Parathyroid adenoma (tissue), 2 donors: ENCODE results near the gene ONECUT3.
A peak's percentile ranks its signal among the peaks of the same experiment; 100 is the strongest.

Experiments
- H2AFZ ChIP-seq: fragments of 300-600 bp; sonication (generic); one replicate; pipeline ENCODE4 v1.7.0; 2017; ENCODE audit warnings: antibody characterized with exemption, mild to moderate bottlenecking
- H3K27ac ChIP-seq: fragments of 300-600 bp; sonication (generic); one replicate; pipeline ENCODE4 v1.7.0; 2017
- H3K27me3 ChIP-seq: fragments of 300-600 bp; sonication (generic); one replicate; pipeline ENCODE4 v1.7.0; 2017; ENCODE audit warnings: low read length; ENCODE audit not compliant: control insufficient read depth, insufficient read depth
- H3K36me3 ChIP-seq: fragments of 300-600 bp; sonication (generic); one replicate; pipeline ENCODE4 v1.7.0; 2017; ENCODE audit warnings: low read length; ENCODE audit not compliant: control insufficient read depth, insufficient read depth
- H3K4me1 ChIP-seq: fragments of 300-600 bp; sonication (generic); one replicate; pipeline ENCODE4 v1.7.0; 2017; ENCODE audit warnings: control low read depth
- H3K4me2 ChIP-seq: fragments of 300-600 bp; sonication (generic); one replicate; pipeline ENCODE4 v1.7.0; 2017; ENCODE audit warnings: low read length
- H3K4me3 ChIP-seq: fragments of 300-600 bp; sonication (generic); one replicate; pipeline ENCODE4 v1.7.0; 2017; ENCODE audit warnings: low read depth, low read length
- H3K79me2 ChIP-seq: fragments of 300-600 bp; sonication (generic); one replicate; pipeline ENCODE4 v1.7.0; 2017; ENCODE audit warnings: control low read depth
- H3K9ac ChIP-seq: fragments of 300-600 bp; sonication (generic); one replicate; pipeline ENCODE4 v1.7.0; 2017; ENCODE audit warnings: mild to moderate bottlenecking
- H3K9me3 ChIP-seq: fragments of 300-600 bp; sonication (generic); one replicate; pipeline ENCODE4 v1.7.0; 2017; ENCODE audit warnings: low read length; ENCODE audit not compliant: control insufficient read depth
- TF ChIP-seq, protein P1 (sequence below): fragments of 300-600 bp; sonication (generic); IDR thresholded peaks from one replicate; pipeline ENCODE4 v1.7.0; 2017; ENCODE audit warnings: antibody characterized with exemption, mild to moderate bottlenecking
- donor health status: primary hyperparathyroidism.

Gene ONECUT3

DNA sequence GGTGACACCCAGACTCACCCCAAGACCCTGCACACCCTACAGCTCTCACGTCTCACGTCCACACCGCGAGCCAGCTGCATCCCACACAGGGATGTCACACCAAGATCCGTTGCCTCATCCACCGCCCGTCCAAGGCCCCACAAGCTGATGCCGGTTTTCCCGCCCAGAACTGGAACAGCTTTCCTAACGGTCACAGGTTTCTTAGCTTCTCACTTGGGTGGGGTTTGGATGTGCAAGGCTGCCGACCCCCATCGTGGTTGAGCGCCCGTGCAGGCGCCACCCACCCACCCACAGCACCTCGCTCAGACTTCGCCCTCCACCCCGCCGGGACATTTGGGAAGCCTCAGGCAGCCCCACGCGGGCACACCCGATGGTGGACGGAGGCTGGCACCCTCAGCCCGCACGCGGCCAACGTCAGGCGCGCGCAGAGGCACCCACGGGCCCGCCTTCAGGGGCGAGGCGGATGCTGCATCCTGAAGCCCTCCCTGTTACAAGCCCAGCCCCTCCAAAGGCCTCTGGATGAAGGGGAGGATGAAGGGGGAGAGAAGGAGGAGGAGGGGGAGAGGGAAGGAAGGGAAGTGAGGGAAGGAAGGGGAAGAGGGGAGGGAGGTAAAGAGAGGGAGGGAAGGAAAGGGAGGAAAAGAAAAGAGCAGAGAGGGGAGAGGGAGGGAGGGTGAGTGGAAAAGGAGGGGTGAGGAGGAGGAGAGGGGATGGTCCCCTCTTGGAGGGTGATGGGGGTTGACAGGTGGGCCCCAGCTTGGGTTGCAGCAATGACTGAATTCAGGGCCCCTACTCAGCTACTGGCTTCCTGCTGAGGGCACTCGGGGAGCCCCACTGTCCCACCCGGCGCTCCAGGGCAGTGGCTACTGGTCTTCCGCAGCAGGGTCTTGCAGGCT lies 12.8 kb downstream of the ONECUT3 start:
- H2AFZ ChIP-seq = no peak overlapping the region

DNA sequence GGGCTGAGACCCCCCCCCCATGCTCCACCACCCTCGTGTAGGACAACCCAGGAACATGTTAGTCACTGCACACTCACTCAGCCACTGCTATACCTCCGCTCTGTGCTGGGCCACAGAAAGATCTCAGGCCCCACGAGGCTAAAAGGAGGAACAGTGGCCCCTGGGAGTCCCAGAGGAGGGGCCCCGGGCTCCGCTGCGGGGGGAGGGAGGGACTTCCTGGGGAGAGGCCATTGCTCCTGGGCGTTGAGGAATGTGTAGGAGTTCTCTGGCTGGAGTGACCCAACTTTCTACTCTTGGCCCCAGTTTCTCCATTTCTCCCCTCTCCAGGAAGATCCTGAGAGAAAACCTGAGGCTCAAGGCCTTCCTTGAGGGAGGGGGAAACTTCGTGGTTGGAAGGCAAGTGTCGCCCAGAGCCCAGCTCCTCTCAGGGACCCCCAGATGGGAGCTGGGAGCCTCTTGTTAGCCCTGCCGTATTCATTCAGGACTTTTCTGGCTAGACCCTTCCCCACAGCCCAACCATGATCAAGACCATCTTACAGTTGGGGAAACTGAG lies 13.6 kb downstream of the ONECUT3 start:
- Histone ChIP-seq H3K4me2 (no peak overlapping the region), H3K9ac (no peak overlapping the region), H2AFZ (no peak overlapping the region), H3K27ac (no peak overlapping the region), H3K4me3 (no peak overlapping the region), H3K79me2 (no peaks in the 10 kb centered on the region), H3K27me3 (peaks cover 18% of the 10 kb centered on the region), H3K36me3 (no peaks in the 10 kb centered on the region), H3K4me1 (no peaks in the 10 kb centered on the region), H3K9me3 (no peaks in the 10 kb centered on the region)
- TF ChIP-seq, protein P1, sequence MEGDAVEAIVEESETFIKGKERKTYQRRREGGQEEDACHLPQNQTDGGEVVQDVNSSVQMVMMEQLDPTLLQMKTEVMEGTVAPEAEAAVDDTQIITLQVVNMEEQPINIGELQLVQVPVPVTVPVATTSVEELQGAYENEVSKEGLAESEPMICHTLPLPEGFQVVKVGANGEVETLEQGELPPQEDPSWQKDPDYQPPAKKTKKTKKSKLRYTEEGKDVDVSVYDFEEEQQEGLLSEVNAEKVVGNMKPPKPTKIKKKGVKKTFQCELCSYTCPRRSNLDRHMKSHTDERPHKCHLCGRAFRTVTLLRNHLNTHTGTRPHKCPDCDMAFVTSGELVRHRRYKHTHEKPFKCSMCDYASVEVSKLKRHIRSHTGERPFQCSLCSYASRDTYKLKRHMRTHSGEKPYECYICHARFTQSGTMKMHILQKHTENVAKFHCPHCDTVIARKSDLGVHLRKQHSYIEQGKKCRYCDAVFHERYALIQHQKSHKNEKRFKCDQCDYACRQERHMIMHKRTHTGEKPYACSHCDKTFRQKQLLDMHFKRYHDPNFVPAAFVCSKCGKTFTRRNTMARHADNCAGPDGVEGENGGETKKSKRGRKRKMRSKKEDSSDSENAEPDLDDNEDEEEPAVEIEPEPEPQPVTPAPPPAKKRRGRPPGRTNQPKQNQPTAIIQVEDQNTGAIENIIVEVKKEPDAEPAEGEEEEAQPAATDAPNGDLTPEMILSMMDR = no peak

More for the DNA sequence above, 12.8 kb downstream of the ONECUT3 start:
- TF ChIP-seq, protein P1 = no peak
- Histone ChIP-seq H3K4me1 (no peaks in the 10 kb centered on the region), H3K27ac (no peak overlapping the region), H3K27me3 (peaks cover 20% of the 10 kb centered on the region), H3K79me2 (no peaks in the 10 kb centered on the region), H3K9me3 (no peaks in the 10 kb centered on the region), H3K9ac (no peak overlapping the region), H3K4me3 (no peak overlapping the region), H3K36me3 (no peaks in the 10 kb centered on the region), H3K4me2 (no peak overlapping the region)

DNA sequence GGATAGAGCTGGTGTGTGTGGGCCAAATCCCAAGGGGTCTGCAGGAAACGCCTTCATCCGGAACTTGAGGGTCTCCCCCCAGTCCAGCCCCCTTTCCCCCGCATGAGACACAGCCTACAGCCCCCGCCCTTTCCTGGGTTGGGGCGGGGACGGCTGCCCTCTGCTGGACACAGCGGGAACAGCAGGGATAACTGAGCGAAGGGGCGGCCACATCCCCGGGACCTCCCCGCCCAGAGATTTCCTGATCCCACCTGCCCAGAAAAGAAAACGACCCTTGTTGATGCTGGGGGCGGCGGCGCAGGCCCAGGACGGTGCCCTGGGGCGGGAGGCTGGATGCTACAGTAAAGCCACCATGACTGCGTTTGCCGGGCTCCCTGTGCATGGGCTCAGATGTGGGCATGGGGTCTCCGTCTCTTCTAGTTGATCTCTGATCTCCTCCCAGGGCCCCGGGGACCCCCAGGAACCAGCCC lies 14.2 kb downstream of the ONECUT3 start:
- Histone ChIP-seq H3K36me3 (no peaks in the 10 kb centered on the region), H3K27me3 (peaks cover 16% of the 10 kb centered on the region), H2AFZ (no peak overlapping the region), H3K79me2 (no peaks in the 10 kb centered on the region), H3K4me1 (no peaks in the 10 kb centered on the region), H3K9me3 (no peaks in the 10 kb centered on the region), H3K27ac (no peak overlapping the region), H3K4me2 (no peak overlapping the region), H3K9ac (no peak overlapping the region), H3K4me3 (no peak overlapping the region)
- TF ChIP-seq, protein P1 = peak; percentile 96

DNA sequence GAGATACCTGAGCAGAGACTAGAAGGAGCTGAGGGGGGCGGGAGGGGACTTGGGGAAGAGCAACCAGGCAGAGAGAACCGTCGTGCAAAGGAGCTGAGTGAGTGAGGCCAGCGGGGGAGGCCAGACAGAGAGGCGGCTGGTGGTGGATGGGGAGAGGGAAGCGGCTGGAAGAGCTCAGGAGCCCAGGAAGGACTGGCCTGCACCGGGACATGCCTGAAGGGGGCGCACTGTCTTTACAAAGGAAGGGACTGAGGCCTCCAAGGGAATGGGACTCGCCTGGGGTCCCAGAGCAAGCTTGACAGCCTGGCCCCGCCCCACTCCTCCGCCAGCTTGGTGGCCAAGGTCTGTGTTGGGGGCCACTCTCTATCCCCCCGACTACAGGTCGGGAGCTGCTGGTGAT lies 14.9 kb downstream of the ONECUT3 start:
- H3K4me2 ChIP-seq = no peak overlapping the region
- H3K79me2 ChIP-seq = no peaks in the 10 kb centered on the region
- TF ChIP-seq, protein P1 = no peak
- no peak overlapping the region for H3K4me3 ChIP-seq
- H3K9ac ChIP-seq = no peak overlapping the region
- no peaks in the 10 kb centered on the region for H3K9me3 ChIP-seq
- H3K27me3 ChIP-seq = peaks cover 16% of the 10 kb centered on the region
- no peaks in the 10 kb centered on the region for H3K36me3 ChIP-seq
- H3K4me1 ChIP-seq = no peaks in the 10 kb centered on the region
- H2AFZ ChIP-seq = no peak overlapping the region
- no peak overlapping the region for H3K27ac ChIP-seq
